Heart left ventricle (tissue), 16 donors: ENCODE results near the gene PRSS22. TPM values are rescaled to one million over a fixed set of nuclear protein-coding genes. Genes with fewer than 3 reads are reported as not detected.

Source experiments
- ATAC-seq, 4 donors: fragments of 200-7000 bp; cut with Tn5 transposase; one replicate each; pipeline ENCODE4 v1.9.1; 2020 to 2022; ENCODE audit warnings: moderate library complexity in 4 of 4, mild to moderate bottlenecking in 3 of 4, moderate number of reproducible peaks in 1 of 4
- DNase-seq, 5 donors: peaks; one replicate each; pipeline ENCODE4 v3.0.0-alpha.2; 2020
- H3K27ac ChIP-seq, 12 donors: fragments of 200-600 bp; sonication (generic) in 4 of 12; one replicate each; pipeline versions ENCODE4 v1.5.0 to v1.8.0; 2016 to 2022; ENCODE audit warnings: mild to moderate bottlenecking in 2 of 12
- H3K27me3 ChIP-seq, 9 donors: fragments of 200-600 bp; sonication (generic) in 2 of 9; one replicate each; pipeline versions ENCODE4 v1.5.1 to v1.8.0; 2016 to 2022; ENCODE audit warnings: mild to moderate bottlenecking in 3 of 9
- H3K36me3 ChIP-seq, 9 donors: fragments of 200-600 bp; sonication (generic) in 2 of 9; one replicate each; pipeline versions ENCODE4 v1.5.0 to v1.8.0; 2018 to 2022; ENCODE audit warnings: mild to moderate bottlenecking in 2 of 9
- H3K4me1 ChIP-seq, 12 donors: fragments of 200-600 bp; sonication (generic) in 4 of 12; one replicate each; pipeline versions ENCODE4 v1.5.0 to v1.8.0; 2016 to 2022; ENCODE audit warnings: mild to moderate bottlenecking in 3 of 12
- H3K4me3 ChIP-seq, 12 donors: fragments of 200-600 bp; sonication (generic) in 4 of 12; one replicate each; pipeline versions ENCODE4 v1.5.0 to v1.8.0; 2017 to 2022; ENCODE audit warnings: mild to moderate bottlenecking in 9 of 12, moderate library complexity in 4 of 12
- H3K9me3 ChIP-seq, 12 donors: fragments of 200-600 bp; sonication (generic) in 4 of 12; one replicate each; pipeline versions ENCODE4 v1.5.0 to v1.8.0; 2016 to 2022; ENCODE audit warnings: mild to moderate bottlenecking in 1 of 12
- POLR2A ChIP-seq, 2 donors: fragments of 450-650 bp; IDR thresholded peaks; one replicate each; pipeline ENCODE4 v1.6.1; 2017; ENCODE audit warnings: antibody characterized with exemption in 2 of 2, mild to moderate bottlenecking in 2 of 2, moderate library complexity in 2 of 2
- WGBS, 4 donors: extraction: QIAGEN DNeasy Blood & Tissue Kit in 2 of 4; methylation state at CpG; one replicate each; pipeline versions ENCODE4 v1.1.5 to v1.1.7; 2013 to 2018; 5-methylcytosine and 5-hydroxymethylcytosine counted together
- intact Hi-C, 10 donors: fragments of 100-400 bp; cut with DNase I; formaldehyde crosslinking; loops; one replicate each; pipeline versions ENCODE4 v1.11.1 to v1.14.2; 2022
- polyA plus RNA-seq, 2 donors: library from polyadenylated mRNA; stranded (reverse); fragments of 200-250 nt; gene quantifications; one replicate each; pipeline ENCODE4 v1.2.3, GENCODE V29; 2013
- total RNA-seq, 9 donors: library from RNA; depleted of rRNA in 2 of 9; stranded (reverse); fragments of >200 nt in 2 of 9; fragmentation: NEBNext Ultra II Directional in 3 of 9; extraction: Animal tissue kit (Norgen Biotek cat#: 25700) in 3 of 9; gene quantifications; one replicate each; pipeline versions ENCODE4 v1.1.0 to v1.2.4, GENCODE V29; 2016 to 2023
- TF ChIP-seq, protein P1 (sequence below), 12 donors: fragments of 200-600 bp; sonication (generic) in 4 of 12; IDR thresholded peaks; one replicate each; pipeline versions ENCODE4 v1.5.0 to v1.8.0; 2018 to 2022; ENCODE audit warnings: antibody characterized with exemption in 12 of 12, mild to moderate bottlenecking in 5 of 12
- donor health status: ischemic (EF 13 %, LVEDD 7.1; RV severe dilation, severe dysfunction).
- donor health status: healthy with polysubstance abuse.
- donor health status: DM: no; HTN: yes; CAD: no.
- donor health status: DM: no; HTN: no; CAD: no.
- donor health status: ischemic (EF 25% LVEDD 6.9; RV normal size, moderate dysfunction).
- donor health status: ischemic (EF 25% LVEDD 5.7; RV mildly dilated, moderate dysfunction).
- donor health status: healthy.
- donor health status: DM: yes; HTN: yes; CAD: no.
- donor health status: ischemic (EF 35%, LVEDD 5.7; RV mildly dilated, moderate dysfunction).
- donor health status: nonischemic (EF 11% LVEDD 7.7; RV severe dilation, severe dysfunction).
- donor health status: DM: yes; HTN: yes; CAD: no.
- donor health status: PGD.
- donor health status: ischemic (EF 29% LVEDD 5.4; RV normal size, mild dysfunction).
- donor health status: nonischemic (EF 23%, LVEDD 6.1; RV moderate dilation, normal function).

Gene PRSS22
- total and polyA plus RNA-seq, 11 donors, result not detected

DNA sequence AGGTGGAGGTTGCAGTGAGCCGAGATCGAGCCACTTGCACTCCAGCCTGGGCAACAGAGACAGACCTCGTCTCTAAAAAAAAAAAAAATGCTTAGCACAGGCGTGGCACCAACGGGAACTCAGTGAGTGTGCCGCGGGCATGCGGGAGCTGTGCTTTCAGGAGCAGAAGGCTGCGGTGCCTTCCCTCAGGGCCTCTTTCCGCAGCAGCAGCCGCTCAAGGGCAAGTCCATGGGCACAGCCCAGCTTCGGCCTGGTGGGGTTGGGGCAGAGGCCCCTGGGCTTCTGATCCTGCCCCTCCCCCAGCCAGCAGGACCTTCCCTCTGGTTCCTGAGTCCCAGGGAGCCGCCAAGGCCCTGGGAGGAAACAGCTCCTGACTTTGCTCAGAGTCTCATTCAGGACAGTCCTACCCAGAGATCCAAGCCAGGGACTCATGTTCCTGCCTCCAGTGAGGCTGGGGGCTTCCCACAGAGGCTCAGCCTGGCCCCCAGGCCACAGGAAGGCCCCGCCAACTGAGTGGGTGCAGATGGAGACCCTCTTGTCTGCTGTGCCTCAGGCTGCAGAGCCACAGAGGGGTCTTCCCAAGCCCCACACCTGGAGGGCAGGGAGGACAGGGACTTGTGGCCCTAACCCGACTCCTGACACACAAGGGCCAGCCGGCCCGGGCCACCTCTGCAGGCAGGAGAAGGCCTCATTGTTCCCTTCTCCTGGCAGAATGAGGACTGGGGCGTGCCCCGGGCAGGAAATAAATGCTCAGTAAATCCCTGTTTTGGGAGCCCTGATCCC is 31.2 kb downstream of the PRSS22 start:
- TF ChIP-seq, protein P1, sequence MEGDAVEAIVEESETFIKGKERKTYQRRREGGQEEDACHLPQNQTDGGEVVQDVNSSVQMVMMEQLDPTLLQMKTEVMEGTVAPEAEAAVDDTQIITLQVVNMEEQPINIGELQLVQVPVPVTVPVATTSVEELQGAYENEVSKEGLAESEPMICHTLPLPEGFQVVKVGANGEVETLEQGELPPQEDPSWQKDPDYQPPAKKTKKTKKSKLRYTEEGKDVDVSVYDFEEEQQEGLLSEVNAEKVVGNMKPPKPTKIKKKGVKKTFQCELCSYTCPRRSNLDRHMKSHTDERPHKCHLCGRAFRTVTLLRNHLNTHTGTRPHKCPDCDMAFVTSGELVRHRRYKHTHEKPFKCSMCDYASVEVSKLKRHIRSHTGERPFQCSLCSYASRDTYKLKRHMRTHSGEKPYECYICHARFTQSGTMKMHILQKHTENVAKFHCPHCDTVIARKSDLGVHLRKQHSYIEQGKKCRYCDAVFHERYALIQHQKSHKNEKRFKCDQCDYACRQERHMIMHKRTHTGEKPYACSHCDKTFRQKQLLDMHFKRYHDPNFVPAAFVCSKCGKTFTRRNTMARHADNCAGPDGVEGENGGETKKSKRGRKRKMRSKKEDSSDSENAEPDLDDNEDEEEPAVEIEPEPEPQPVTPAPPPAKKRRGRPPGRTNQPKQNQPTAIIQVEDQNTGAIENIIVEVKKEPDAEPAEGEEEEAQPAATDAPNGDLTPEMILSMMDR (IDR thresholded peaks at IDR 0.05), result no peak
- TF ChIP-seq POLR2A (IDR thresholded peaks at IDR 0.05), result no peak
- DNase-seq (no peak), ATAC-seq (no peak)
- Histone ChIP-seq H3K27ac (no peak overlapping the region), H3K4me1 (peaks cover 0 to 10% (median 0%) of the 10 kb centered on the region in 12 donors), H3K9me3 (no peaks in the 10 kb centered on the region), H3K4me3 (no peak overlapping the region), H3K36me3 (no peaks in the 10 kb centered on the region), H3K27me3 (peaks cover 0 to 16% (median 3%) of the 10 kb centered on the region in 9 donors)
- 68 to 85% (median 71%) methylated on average over 13 to 19 of the region's 19 CpGs for WGBS, 4 donors
- intact Hi-C loops, result no loop called here

DNA sequence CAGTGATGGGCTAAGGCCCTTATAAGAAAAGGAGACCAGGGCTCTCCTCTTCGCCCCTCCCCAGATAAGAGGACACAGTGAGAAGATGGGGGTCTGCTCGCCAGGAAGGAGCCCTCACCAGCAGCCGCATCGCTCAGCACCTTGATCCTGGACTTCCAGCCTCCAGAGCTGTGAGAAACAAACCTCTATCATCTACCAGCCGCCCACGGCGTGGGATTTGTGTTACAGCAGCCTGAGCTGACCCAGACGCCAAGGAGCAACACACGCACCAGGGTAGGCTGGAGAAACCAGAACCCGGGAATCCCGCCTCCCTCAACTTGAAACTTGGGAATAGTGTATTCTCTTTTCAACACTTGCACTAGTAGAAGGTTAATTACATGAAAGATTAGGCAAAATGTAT is 32.1 kb downstream of the PRSS22 start:
- no peaks in the 10 kb centered on the region for H3K9me3 ChIP-seq
- H3K4me3 ChIP-seq, result no peak overlapping the region
- WGBS, 4 donors, result 72 to 81% (median 73%) methylated on average over 11 of the region's 11 CpGs
- H3K4me1 ChIP-seq, result peaks cover 0 to 10% (median 0%) of the 10 kb centered on the region in 12 donors
- TF ChIP-seq, protein P1 (IDR thresholded peaks at IDR 0.05), result no peak
- no peak for TF ChIP-seq POLR2A (IDR thresholded peaks at IDR 0.05)
- H3K36me3 ChIP-seq, result no peaks in the 10 kb centered on the region
- DNase-seq (no peak), ATAC-seq (no peak)
- intact Hi-C loops, result no loop called here
- peaks cover 0 to 16% (median 3%) of the 10 kb centered on the region in 9 donors for H3K27me3 ChIP-seq
- no peak overlapping the region for H3K27ac ChIP-seq

DNA sequence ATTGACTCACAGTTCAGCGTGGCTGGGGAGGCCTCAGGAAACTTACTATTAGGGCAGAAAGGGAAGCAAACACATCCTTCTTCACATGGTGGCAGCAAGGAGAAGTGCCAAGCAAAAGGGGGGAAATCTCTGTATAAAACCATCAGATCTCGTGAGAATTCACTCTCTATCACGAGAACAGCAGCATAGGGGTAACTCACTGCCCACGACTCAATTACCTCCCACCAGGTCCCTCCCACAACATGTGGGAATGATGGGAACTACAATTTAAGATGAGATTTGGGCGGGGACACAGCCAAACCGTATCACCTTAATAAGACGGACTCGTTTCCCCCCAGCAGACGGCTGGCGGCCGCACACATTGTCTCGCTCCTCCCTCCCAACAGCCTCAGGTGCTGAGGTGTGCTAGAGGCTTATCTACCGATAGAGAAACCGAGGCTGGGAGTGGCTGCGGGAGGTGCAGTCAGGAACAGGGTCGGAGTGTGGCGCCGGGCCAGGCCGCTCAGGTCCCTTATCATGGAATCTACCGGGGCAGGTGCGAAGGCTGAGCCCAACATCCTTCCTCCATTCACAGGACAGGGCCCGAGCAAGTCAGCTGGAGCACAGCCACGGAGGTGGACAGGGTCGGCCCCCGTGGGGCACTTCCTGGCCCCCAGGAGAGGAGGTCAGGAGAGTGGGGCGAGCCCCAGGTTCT is 32.8 kb downstream of the PRSS22 start:
- 75 to 85% (median 78%) methylated on average over 21 to 26 of the region's 26 CpGs for WGBS, 4 donors
- TF ChIP-seq, protein P1 (IDR thresholded peaks at IDR 0.05), result no peak
- TF ChIP-seq POLR2A (IDR thresholded peaks at IDR 0.05), result no peak
- no peak overlapping the region for H3K27ac ChIP-seq
- H3K9me3 ChIP-seq, result no peaks in the 10 kb centered on the region
- no peak for ATAC-seq
- peaks cover 0 to 7% (median 0%) of the 10 kb centered on the region in 12 donors for H3K4me1 ChIP-seq
- no peaks in the 10 kb centered on the region for H3K36me3 ChIP-seq
- peaks cover 0 to 16% (median 3%) of the 10 kb centered on the region in 9 donors for H3K27me3 ChIP-seq
- H3K4me3 ChIP-seq, result no peak overlapping the region
- DNase-seq, result no peak
- intact Hi-C loops, result no loop called here

DNA sequence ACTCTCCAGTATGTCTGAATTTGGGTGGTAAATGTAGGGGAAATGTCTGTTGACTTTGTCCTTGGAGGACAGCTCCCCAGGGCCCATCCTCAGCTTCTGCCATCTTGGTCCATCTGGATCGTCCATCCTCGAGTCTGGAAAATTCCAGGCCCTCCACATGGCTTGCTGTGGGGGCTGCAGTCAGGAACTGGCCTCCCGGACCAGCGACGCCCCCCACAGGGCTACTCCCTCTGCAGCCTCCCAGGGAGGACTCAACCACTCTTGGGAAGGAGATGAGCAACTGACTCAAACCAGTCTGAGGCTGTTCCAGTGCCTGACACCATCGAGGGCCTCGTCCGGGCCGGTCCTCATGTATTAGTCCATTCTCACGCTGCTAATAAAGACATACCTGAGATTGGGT is 33.3 kb downstream of the PRSS22 start:
- TF ChIP-seq, protein P1 (IDR thresholded peaks at IDR 0.05), result no peak
- TF ChIP-seq POLR2A (IDR thresholded peaks at IDR 0.05), result no peak
- Histone ChIP-seq H3K27me3 (peaks cover 0 to 19% (median 2%) of the 10 kb centered on the region in 9 donors), H3K4me3 (no peak overlapping the region), H3K36me3 (no peaks in the 10 kb centered on the region), H3K4me1 (peaks cover 0 to 1% (median 0%) of the 10 kb centered on the region in 12 donors), H3K27ac (no peak overlapping the region), H3K9me3 (no peaks in the 10 kb centered on the region)
- intact Hi-C loops, result no loop called here
- DNase-seq (no peak), ATAC-seq (no peak)
- WGBS, 4 donors, result 64 to 81% (median 76%) methylated on average over 8 to 10 of the region's 10 CpGs
